Left renal pelvis (tissue), 4 donors: ENCODE results near the gene SLC22A5. TPM values are rescaled to one million over a fixed set of nuclear protein-coding genes. Genes with fewer than 3 reads are reported as not detected.
"Not testable (repeated sequence)": the region's sequence is repeated elsewhere in the genome, so short reads cannot be mapped to it uniquely, and the experiment has no call there.

ENCODE experiments used
- DNase-seq, 4 donors: peaks; one replicate each; pipeline ENCODE4 v3.0.0-alpha.2; 2013; ENCODE audit warnings: low read depth in 4 of 4, low spot score in 3 of 4
- polyA plus RNA-seq, 4 donors: library from polyadenylated mRNA; unstranded; fragments of 120-200 nt; gene quantifications; one replicate each; pipeline ENCODE4 v1.2.1, GENCODE V29; 2013; ENCODE audit not compliant: insufficient read length in 4 of 4

The SLC22A5 gene
- polyA plus RNA-seq, 4 donors = 16.3 to 55.8 (median 42.1) TPM

DNA sequence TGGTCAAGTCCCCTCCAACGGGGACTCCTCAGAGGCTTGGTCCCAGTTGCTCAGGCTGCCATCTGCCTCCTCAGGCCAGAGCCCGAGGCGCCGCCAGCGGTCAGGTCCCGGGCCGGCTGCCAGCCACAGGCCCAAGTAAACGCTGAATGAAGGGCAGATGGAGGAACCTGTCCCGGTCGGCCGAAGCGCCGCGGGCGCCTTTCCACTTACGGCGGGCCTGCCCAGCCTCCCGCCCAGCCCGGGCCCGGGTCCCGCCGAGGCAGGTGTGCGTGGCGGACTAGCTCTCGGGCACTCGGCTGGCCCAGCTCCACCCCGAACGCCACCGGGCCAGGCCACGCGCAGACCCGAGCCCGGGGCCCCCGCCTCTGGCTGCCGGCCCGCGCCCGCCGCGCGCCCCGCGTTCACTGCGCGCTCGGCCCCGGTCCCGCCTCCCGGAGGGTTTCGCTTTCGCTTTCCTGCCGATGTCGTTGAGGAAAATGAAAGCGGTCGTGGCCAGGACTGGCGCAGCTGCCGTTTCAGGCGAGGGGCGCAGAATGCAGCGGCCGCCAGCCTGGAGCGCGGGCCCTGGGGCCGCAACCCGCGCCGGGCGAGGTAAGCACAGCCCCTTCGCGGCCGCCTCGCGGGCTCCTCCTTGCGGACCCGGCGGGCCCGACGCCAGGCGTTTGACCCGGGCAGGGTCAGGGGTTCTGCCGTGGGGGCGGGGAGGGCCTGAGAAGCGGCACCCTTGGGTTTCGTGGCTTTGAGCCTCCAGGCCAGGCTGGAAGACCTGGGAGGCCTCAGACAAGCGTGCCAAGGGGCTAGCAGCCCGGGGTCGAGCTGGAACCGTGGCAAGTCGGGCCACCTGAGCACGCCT is 41.2 kb downstream of the SLC22A5 start:
- DNase-seq = peak in 3 of 4 donors; percentile 61 to 62 (median 61)

DNA sequence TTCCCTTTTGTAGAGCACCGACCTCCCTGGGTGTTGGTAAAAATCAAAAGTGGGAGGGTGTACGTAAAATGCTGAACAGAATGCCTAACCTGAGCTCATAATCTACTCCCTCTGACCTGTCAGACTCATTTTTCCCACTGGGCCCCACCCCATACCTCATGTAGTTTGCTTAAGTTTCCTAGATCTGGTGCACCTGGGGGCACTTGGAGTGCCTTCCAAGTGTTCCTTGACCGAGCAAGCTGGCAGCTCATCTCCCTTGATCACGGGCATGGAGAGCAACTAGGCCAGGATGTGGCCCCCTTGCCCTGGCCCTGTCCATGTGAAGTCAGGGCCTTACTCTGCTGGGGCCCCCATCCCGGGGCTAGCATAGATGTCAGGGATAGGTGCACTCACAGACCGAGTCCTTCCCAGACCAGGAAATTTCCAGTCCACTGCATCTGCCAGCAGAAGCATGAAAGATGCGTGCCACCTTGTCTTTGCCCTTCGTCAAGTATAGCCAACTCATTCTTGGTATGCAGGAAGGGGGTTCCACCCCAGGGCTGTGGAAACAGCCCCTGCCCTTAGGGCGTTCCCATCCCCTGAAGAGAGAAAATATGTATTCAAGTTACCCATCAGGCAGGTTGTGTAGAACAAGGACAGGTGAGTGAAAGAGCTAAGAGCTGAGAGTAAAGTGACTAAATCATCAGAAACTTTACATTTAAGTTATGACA is 41.9 kb downstream of the SLC22A5 start:
- DNase-seq = no peak

DNA sequence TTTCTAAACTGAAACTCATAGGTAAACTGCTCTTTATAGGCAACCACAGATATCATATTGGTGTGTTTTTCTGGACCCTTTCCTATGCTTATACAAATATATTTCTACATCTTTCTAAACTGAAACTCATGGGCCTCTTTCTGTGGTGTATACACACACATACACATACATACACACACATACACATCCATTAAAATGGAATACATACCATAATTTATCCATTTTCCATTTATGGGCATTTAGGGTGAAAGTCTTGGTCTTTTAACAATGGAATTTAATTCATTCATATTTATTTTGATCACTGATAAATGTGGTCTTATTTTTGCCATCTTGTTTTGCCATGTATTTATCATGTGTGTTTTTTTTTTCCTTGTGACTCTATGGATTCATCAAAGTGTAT is 44.1 kb downstream of the SLC22A5 start:
- no peak for DNase-seq

DNA sequence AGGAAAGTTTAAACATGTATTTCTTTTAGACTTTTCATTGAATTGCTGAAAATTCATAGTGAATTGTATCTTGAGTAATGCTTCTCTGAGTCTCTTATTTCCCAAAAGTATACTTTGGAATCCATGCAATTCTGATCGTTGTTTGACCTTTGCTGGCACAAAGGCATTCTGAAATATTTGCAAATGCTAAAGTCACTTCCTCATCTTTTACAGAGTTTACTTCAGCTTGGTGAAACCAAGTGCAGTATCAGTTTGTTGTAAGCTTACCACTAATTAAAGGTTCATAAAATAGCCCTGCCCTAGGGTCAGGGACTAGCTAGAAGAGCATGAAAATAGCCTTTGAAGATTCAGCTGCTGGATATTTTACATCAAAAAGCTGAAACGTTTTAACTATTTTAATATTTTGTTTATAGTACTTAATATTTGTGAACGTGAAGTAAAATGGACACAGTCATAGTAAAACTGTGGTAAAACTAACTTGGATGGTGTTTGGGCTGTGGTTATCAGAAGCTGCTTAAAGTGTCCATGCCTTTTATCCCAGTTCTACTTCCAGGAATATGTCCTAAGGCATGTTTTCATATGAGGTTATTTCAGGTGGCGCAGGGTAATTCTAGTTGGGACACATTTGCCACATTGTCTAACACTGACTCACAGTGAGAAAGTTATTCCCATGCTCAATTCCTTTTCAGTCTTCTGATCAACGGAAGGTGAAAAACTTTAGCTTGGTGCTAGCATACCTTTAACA is 45.3 kb downstream of the SLC22A5 start:
- no peak for DNase-seq

DNA sequence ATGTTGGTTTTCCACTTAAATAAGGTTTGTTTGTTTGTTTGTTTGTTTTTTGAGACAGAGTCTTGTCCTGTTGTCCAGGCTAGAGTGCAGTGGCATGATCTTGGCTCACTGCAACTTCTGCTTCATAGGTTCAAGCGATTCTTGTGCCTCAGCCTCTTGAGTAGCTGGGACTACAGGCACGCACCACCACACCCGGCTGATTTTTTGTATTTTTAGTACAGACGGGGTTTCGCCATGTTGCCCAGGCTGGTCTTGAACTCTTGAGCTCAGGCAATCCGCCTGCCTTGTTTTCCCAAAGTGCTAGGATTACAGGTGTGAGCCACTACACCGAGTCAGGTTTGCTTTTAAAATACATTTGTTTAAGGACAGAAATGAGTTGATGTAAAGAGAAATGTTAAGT is 46.0 kb downstream of the SLC22A5 start:
- not testable (repeated sequence) for DNase-seq

DNA sequence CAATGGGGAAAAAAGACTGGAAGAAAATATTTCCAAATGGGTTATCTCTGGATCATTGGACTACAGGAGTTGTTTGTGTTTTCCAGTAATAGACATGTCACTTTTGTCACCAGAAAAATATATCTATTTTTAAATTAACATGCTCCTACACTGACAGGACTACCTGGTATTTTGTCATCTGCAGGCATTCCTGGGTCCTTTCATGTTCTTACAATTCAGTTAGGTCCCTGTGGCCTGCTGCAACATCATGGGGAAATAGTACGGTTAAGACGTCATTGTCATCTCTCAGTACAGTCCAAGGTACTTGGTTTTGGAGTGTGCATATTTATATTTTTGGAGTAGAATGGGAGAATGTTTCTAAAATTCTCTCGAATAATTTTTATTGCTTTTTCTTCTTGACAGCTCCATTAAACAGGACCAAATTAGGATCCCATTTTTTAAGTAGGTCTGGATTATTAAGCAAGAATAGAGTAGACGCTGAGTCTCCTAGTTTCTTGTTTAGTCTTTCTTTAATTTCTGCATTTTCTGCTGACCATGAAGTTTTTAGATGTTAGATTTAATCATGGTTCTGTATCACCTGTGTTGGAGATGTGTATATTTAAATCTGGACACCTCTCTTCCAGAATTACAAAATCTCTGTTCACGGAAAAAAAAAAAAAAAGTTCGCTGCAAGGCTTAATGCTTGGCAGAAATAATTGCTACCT is 46.9 kb downstream of the SLC22A5 start:
- DNase-seq = no peak

DNA sequence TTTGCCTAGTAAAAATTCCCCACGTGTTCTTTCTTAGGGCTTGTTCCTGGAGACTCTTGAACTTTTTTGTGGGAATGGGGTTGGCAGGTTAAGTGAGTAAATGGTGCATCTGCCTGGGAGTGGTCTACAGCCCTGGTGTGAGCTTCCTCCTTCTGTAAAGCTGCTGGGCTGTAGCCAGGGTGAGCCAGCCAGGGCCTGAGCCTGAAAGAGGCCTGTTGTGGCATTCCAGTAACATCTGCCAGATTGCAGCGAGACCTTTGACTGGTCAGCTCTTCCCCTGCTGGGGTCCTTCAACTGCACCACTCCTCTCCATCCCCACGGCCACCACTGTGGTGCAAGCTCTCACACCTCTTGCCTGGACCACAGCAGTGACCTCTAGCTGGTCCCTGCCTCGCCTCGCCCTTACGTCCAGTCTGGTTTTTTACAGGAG is 47.5 kb downstream of the SLC22A5 start:
- no peak for DNase-seq

DNA sequence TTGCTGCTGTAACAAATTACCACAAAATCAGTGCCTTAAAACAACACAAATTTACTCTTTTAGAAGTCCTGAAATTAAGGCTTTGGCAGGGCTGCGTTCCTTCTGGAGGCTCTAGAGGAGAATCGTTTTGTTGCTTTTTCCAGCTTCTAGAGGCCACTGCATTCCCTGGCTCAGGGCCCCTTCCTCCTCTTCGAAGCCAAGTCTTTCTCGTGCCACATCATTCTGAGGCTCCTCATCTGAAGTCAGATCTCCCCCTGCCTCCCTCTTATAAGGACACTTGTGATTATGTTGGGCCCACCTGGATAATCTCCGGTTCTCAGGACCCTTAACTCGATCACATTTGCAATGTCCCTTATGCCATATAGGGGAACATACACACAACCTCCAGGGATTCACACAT is 48.0 kb downstream of the SLC22A5 start:
- no peak for DNase-seq

DNA sequence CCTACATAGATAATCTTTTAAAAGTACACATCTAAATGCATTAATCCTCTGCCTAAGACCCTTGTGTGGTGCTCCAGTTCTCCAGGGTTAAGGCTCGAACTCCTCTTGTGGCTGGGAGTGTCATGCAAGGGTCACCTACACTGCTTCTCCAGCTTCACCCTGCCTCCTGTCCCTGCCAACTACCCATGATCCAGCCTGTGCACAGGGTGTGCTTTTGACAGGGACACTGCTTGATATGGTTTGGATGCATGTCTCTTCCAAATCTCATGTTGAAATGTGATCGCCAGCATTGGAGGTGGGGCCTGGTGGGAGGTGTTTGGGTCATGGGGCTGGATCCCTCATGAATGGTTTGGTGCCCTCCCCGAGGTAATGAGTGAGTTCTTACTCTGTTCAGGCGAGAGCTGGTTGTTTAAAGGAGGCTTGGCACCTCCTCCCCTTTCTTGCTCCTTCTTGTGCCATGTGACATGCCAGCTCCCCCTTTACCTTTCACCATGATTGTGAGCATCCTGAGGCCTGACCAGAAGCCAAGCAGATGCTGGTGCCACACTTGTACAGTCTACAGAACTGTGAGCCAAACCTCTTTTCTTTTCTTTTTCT is 48.5 kb downstream of the SLC22A5 start:
- DNase-seq = no peak

DNA sequence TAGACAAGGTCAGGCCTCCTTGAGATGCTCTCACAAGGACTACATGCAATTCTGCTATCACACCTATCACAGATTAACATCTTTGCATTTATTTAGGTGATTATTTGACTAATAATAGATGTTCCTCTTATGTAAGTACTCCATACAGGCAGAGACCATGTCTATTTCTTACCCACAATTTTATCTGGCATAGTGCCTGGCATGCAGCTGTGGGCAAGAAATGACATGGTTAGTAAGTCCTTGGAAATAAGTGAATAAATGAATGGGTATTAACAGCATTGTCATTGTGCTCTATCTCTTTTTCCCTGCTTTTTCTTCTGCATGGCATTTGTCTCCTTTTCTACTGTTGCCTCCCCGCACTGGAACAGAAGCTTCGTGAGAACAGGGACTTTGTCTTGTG is 49.4 kb downstream of the SLC22A5 start:
- no peak for DNase-seq

DNA sequence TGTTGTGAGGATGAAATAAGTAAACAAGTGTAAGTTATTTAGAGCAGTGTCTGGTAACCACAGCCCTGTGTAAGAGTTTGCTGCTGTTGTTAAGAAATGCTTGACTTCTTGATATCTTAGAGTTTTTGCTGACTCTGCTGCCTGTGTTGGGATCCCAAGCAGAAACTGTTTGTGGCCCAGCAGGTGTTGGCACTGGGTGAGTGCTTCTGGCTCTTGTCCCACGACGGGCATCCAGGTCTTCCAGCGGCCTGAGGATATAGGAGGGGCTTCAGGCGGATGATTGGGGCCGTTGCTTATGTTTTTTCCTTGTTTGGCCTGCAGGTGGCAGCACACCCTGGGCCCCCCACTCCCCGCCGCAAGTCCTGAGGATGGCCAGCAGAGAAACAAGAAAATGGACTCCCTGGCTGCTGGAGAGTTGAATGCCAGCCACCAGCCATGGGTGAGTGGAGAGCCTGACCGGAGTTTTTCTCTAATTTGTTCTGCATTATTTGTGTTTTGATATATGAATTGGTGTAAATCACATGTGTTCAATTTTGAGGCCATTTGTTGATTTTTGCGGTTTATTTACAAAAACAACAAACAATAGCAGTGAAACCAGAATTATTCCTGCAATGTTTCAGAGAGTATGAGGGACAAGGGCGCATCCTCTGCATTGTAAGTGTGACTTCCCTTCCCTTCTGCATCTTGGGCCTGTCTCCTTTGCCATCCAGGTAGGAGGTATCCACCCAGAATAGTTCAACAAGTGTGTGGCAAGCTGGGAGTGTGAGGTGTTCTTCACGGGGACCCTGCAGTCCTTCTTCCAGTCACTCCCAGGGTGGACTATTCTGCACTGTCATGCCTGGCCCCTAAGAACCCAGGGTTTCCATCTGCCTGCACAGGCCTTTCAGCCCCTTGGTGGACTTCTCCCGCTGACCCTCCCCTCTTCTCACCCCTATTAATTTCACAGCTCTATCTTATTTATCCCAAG is 50.3 kb downstream of the SLC22A5 start:
- DNase-seq = peak in 3 of 4 donors; percentile 53 to 66 (median 63)

DNA sequence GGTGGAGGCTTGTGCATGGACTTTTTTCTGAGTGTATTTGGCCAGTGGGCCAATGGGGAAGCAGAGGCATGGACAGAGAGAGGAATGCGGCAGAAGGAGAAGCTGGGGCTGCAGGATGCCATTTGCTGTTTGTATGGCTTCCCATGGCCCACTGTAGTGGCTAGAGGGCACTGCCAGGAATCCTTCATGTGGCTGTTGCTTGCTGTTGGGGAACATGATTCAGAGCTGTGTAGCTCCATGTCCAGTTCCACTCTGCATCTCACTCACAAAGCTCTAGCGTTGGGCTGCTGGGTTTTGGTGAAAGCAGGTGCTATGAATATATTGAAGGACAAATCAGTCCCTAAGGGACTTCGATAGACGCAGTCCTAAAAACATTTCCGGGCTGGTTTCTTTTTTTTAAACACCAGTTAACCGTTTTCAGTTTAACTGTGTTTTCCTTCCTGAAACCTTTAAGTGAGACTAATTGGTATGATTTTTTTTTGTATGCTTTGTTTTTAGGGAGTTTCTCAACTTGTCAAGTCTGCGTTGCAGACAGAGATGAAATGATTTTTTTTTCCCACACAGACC is 51.3 kb downstream of the SLC22A5 start:
- no peak for DNase-seq

DNA sequence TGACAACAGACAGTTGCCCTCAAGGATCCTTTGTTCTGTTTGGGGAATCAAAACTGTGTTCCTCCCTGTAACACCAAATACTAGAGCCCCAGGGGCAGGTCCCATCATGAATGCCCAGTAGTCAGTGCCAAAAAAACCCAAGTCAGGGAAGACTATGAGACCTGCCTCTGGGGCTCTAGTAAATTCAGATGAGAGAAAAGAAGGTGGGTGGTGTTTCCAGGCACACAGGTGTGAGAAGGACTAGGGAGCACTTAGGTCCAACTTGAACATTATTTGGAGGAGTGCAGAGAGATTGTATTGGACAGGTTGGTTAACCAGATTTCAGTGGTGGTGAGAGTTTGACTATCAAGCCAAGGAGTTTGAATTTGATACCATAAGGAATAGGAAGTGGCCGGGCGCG is 52.0 kb downstream of the SLC22A5 start:
- DNase-seq = no peak

DNA sequence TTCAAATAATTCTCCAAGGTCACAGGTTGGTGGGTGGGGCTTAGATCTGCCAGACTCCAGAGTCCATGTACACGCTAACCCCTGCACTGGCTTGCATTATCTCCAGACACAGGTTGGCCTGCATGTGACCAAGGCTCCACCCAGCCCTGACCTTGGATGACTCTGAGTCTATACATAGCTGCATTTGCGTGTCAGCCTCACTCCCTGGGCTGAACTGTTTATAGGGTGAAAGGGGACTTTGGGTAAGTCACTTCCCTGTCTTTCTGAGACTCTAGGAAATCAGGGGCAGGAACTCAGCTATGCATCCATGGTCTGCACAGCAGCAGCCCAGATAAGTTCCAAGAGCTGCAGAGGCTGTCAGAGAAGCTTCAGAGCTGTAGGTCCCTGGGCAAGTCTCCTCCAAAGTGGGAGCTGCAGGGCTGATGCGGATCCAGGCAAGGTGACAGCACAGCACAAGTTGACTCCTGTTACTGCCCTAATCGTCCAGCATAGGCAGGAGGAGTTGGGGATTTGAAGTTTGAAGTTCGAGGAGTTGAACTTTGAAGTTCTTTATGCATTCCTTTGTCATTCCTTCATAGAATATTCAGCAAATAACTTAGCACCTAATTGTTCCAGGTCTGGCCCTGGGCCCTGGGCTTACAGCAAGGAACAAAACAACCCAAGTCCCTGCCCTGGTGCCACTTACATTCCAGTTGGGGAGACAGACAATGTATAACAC is 53.4 kb downstream of the SLC22A5 start:
- DNase-seq = no peak

DNA sequence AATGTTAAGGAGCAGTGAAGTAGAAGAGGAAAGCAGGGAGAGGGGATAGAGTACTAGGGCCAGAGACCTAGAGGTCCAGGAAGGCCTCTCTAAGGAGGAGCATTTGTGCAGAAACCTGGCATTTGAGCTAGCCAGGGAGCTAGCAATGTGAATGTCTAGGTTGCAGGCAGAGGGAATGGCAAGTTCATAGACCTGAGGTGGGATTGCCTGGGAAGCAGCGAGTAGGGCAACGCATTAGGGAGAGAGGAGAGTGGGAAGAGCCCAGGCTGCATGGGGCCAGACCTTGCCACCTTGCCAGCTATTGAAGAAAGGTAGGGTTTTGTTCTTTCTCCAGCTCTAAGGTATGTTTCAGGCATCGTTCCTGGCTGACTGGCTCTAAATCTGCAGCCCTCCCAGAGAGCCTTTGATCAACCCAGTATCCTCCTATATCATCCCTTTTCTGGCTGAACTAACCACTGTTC is 54.0 kb downstream of the SLC22A5 start:
- no peak for DNase-seq

DNA sequence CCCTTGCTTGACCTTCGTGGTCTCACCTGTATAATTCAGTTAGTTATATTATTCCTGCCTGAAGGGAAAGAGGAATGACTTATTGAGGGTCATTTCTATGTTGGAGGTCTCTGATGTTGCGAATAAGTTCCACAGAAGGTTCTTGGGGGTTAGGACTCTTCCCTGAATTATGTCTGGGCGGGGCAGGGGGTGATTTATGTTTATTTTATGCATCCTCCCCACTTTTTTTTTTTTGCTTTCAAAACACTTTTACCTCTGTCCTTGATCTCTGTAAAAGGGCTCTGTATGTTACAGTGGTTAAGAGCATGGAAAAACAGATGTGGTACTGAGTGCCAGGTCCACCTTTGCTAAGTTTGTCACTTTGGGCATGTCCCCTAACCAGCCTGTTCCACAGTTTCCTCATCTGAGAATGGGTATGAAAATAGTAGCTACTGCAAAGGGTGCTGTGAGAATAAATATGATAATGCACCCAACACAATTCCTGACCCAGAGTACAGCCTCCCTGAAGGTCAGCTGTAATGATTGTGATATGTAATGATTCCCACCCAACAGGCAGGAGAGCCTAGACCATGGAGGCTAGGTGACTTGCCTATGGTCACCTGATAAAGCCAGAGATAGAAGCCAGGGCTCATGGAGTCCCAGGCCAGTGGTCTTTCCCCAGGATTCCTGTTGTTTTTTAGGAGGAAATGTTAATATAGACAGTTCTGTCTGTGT is 54.8 kb downstream of the SLC22A5 start:
- no peak for DNase-seq
